ENCODE measurements around the gene NKX6-1.

DNA sequence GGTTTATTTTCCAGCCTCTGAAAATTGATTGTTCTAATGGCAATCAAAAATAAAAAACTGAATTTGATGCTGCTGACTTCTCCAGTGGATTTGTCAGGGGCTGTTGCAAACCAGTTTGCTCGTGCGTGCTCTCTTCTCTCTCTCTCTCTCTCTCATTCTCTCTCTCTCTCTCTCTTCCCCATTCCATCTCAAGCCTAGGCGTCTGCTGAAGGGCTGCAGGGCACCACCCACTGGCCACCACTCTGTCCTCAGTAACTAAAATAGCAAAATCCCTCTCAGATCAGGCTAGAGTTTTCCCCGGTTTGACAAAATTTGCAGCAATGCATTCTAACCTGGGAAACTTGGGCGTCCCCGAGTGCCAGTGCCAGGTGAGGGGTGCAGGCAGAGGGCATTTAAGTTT is 19.4 kb downstream of the NKX6-1 start:
- TF ChIP-seq, protein P1, sequence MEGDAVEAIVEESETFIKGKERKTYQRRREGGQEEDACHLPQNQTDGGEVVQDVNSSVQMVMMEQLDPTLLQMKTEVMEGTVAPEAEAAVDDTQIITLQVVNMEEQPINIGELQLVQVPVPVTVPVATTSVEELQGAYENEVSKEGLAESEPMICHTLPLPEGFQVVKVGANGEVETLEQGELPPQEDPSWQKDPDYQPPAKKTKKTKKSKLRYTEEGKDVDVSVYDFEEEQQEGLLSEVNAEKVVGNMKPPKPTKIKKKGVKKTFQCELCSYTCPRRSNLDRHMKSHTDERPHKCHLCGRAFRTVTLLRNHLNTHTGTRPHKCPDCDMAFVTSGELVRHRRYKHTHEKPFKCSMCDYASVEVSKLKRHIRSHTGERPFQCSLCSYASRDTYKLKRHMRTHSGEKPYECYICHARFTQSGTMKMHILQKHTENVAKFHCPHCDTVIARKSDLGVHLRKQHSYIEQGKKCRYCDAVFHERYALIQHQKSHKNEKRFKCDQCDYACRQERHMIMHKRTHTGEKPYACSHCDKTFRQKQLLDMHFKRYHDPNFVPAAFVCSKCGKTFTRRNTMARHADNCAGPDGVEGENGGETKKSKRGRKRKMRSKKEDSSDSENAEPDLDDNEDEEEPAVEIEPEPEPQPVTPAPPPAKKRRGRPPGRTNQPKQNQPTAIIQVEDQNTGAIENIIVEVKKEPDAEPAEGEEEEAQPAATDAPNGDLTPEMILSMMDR (IDR thresholded peaks at IDR 0.05) = no peak
- TF ChIP-seq POLR2A (IDR thresholded peaks at IDR 0.05) = no peak

Data from esophagus squamous epithelium (tissue), 4 donors.